Measurements from ENCODE around the gene FBXO40.
"Not testable (repeated sequence)": the region's sequence is repeated elsewhere in the genome, so short reads cannot be mapped to it uniquely, and the experiment has no call there.

FBXO40 gene

GRCh38 chr3:121592856-121593702 lies at the start of gene FBXO40:
TSS of gene FBXO40 (plus strand) at chr3:121593379. CDS start at chr3:121620576, 27,197 bp downstream.
- in situ Hi-C loops (cut with MboI; ENCODE audit: low sequenced_read_pairs), result no loop called here

- in situ Hi-C loops (cut with MboI; ENCODE audit: low sequenced_read_pairs), result loop anchor here (25.0 kb wide), 1 partner anchor 542 kb away; no protein-coding TSS in a partner anchor
Observed at GRCh38 chr3:121545049-121545573, 48.1 kb upstream of the FBXO40 start.

GRCh38 chr3:121545574-121546455 lies 47.4 kb upstream of the FBXO40 start, which contains the start of gene POLQ:
TSS of gene POLQ (minus strand) at chr3:121545988. CDS start at chr3:121545877, 111 bp downstream.
- in situ Hi-C loops (cut with MboI; ENCODE audit: low sequenced_read_pairs), result loop anchor here (25.0 kb wide), 1 partner anchor 541 kb away; no protein-coding TSS in a partner anchor

GRCh38 chr3:121552379-121552778 lies 40.8 kb upstream of the FBXO40 start:
- in situ Hi-C loops (cut with MboI; ENCODE audit: low sequenced_read_pairs), result no loop called here

GRCh38 chr3:121552797-121553196 lies 40.4 kb upstream of the FBXO40 start:
- in situ Hi-C loops (cut with MboI; ENCODE audit: low sequenced_read_pairs), result no loop called here

- in situ Hi-C loops (cut with MboI; ENCODE audit: low sequenced_read_pairs), result no loop called here
Observed at GRCh38 chr3:121557426-121557934, 35.7 kb upstream of the FBXO40 start.

- in situ Hi-C loops (cut with MboI; ENCODE audit: low sequenced_read_pairs), result no loop called here
Observed at GRCh38 chr3:121562148-121562547, 31.0 kb upstream of the FBXO40 start.

GRCh38 chr3:121566773-121567172 lies 26.4 kb upstream of the FBXO40 start:
- in situ Hi-C loops (cut with MboI; ENCODE audit: low sequenced_read_pairs), result no loop called here

- in situ Hi-C loops (cut with MboI; ENCODE audit: low sequenced_read_pairs), result no loop called here
Observed at GRCh38 chr3:121567649-121568048, 25.5 kb upstream of the FBXO40 start, which contains the start of gene ARGFX. TSS of gene ARGFX (plus strand) at chr3:121567949. CDS start at chr3:121570714, 2,765 bp downstream.

- in situ Hi-C loops (cut with MboI; ENCODE audit: low sequenced_read_pairs), result no loop called here
Observed at GRCh38 chr3:121574449-121574848, 18.7 kb upstream of the FBXO40 start.

- in situ Hi-C loops (cut with MboI; ENCODE audit: low sequenced_read_pairs), result no loop called here
Observed at GRCh38 chr3:121581691-121582090, 11.5 kb upstream of the FBXO40 start.

GRCh38 chr3:121584418-121584817 lies 8.8 kb upstream of the FBXO40 start:
- in situ Hi-C loops (cut with MboI; ENCODE audit: low sequenced_read_pairs), result no loop called here

GRCh38 chr3:121593806-121594205 lies 627 bp downstream of the FBXO40 start:
- in situ Hi-C loops (cut with MboI; ENCODE audit: low sequenced_read_pairs), result not testable (repeated sequence)

- in situ Hi-C loops (cut with MboI; ENCODE audit: low sequenced_read_pairs), result no loop called here
Observed at GRCh38 chr3:121594850-121595249, 1.7 kb downstream of the FBXO40 start.

- in situ Hi-C loops (cut with MboI; ENCODE audit: low sequenced_read_pairs), result no loop called here
Observed at GRCh38 chr3:121595765-121596406, 2.7 kb downstream of the FBXO40 start.

- in situ Hi-C loops (cut with MboI; ENCODE audit: low sequenced_read_pairs), result no loop called here
Observed at GRCh38 chr3:121598564-121598963, 5.4 kb downstream of the FBXO40 start.

GRCh38 chr3:121599900-121600299 lies 6.7 kb downstream of the FBXO40 start:
- in situ Hi-C loops (cut with MboI; ENCODE audit: low sequenced_read_pairs), result not testable (repeated sequence)

- in situ Hi-C loops (cut with MboI; ENCODE audit: low sequenced_read_pairs), result no loop called here
Observed at GRCh38 chr3:121601212-121601812, 8.1 kb downstream of the FBXO40 start.

- in situ Hi-C loops (cut with MboI; ENCODE audit: low sequenced_read_pairs), result no loop called here
Observed at GRCh38 chr3:121604759-121605158, 11.6 kb downstream of the FBXO40 start.

- in situ Hi-C loops (cut with MboI; ENCODE audit: low sequenced_read_pairs), result no loop called here
Observed at GRCh38 chr3:121606106-121606505, 12.9 kb downstream of the FBXO40 start.
